Activated CD8-positive, alpha-beta memory T cell treated with anti-CD3 and anti-CD28 coated beads, Interleukin-2, amount 50 U/mL, for 24 hours (primary cell): ENCODE measurements around the gene KANSL3.

Experiments
- DNase-seq: peaks from one replicate; pipeline ENCODE4 v3.0.0-alpha.2; 2020; ENCODE audit errors: extremely low read depth

The KANSL3 gene

GRCh38 chr2:96546321-96546720 is 91.8 kb downstream of the KANSL3 start:
- no peak for DNase-seq
